Jurkat, Clone E6-1 (cell line): ENCODE data around the gene PITPNM3.

Experiments
- DNase-seq: peaks from one replicate; pipeline ENCODE4 v3.0.0-alpha.2; 2011; ENCODE audit warnings: low read depth, low spot score
- H3K4me3 ChIP-seq: 2 replicates; pipeline ENCODE4 v1.5.1; 2011; ENCODE audit warnings: mild to moderate bottlenecking, low read length, control low read depth, moderate library complexity

The PITPNM3 gene

GRCh38 chr17:6534846-6535514 lies 21.4 kb downstream of the PITPNM3 start:
- no peak overlapping the region for H3K4me3 ChIP-seq
- DNase-seq = no peak

- no peak for DNase-seq
- H3K4me3 ChIP-seq = no peak overlapping the region
These were observed 23.9 kb downstream of the PITPNM3 start for GRCh38 chr17:6532441-6532885.

GRCh38 chr17:6531575-6531974 lies 24.8 kb downstream of the PITPNM3 start:
- H3K4me3 ChIP-seq = no peak overlapping the region
- DNase-seq = no peak

- DNase-seq = no peak
- no peak overlapping the region for H3K4me3 ChIP-seq
These were observed 25.9 kb downstream of the PITPNM3 start for GRCh38 chr17:6530324-6530920.

- H3K4me3 ChIP-seq = no peak overlapping the region
- no peak for DNase-seq
These were observed 27.8 kb downstream of the PITPNM3 start for GRCh38 chr17:6528557-6528956.

DNA sequence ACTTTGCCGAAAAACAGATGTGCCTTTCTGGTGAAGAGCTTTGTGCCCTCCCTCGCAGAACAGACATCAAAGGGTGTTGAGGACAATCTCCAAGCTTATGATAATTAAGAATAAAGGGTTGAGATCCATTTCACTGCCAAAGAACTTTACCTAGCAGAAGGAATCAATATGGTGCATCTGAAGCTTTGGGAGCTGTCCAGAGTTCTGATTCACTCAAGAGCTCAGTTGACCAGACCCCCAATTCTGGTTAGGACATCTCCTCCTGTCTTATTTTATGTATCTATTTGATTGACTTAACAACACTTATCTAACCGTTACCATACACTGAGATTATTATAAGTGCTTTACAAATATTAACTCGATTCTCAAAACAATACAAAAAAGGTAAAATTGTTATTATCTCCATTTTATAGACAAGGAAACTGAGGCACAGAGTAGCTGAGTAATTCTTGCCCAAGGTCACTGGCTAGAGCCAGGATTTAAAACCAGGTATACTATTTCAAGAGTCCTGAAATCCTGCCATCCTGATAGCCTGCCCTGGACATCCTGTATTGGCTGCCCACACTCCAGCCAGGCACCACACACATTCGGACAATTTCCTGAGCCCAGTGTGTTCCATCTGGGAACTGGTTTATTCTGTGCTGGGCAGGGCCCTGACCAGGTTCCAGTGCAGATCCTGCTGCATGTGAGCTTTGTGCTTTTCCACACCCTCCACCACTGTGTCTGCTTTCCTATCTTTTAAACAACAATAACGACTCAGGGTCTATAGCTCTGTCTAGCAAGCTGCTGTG lies 29.8 kb downstream of the PITPNM3 start:
- no peak overlapping the region for H3K4me3 ChIP-seq
- DNase-seq = peak; percentile 27

DNA sequence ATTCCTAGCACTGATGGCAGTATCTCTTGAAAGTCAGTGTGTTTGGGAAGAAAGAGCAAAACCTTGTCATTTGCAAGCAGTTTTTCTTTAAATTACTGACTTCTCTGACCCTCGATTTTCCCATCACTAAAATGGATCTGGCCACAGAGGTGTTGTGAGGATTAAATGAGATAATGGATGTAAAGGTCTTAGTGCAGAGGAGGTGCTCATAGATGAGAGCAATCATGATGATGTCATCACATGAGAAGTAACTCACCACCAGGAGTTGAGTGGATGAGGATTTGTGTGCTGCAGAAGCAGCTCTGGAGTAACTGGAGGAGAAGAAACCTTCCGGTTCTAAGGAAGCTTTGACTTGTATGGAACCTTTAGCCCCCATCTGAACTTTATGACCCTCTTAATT lies 30.6 kb downstream of the PITPNM3 start:
- H3K4me3 ChIP-seq = no peak overlapping the region
- DNase-seq = no peak

GRCh38 chr17:6525141-6525540 lies 31.2 kb downstream of the PITPNM3 start:
- no peak for DNase-seq
- no peak overlapping the region for H3K4me3 ChIP-seq

GRCh38 chr17:6524520-6524919 lies 31.8 kb downstream of the PITPNM3 start:
- H3K4me3 ChIP-seq = no peak overlapping the region
- DNase-seq = no peak

DNA sequence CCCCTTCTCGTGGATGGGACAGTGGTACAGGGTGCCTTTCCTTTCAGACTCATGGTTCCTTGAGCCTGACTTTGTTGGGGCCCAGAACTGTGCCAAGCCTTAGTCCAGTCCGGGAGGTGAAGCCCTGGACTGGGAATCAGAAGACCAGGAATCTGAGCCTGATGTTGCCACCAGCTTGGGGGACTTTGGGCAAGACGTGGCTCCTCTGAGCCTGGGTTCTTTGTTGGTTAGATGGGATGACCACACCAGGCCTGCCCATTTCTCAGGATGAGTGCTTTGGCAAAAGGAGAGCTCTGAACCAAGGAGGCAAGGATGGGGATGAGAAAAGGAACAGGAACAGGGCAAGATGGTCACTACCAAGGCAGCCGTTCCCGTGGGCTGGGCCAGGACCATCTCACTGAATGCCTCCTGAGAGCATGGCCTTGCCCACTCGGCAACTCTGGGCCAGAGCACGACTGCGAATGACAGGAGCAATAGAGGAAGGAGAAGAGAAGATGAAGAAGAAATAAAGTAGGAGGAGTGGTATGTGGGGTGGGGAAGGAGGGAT lies 32.5 kb downstream of the PITPNM3 start:
- DNase-seq = no peak
- H3K4me3 ChIP-seq = no peak overlapping the region

DNA sequence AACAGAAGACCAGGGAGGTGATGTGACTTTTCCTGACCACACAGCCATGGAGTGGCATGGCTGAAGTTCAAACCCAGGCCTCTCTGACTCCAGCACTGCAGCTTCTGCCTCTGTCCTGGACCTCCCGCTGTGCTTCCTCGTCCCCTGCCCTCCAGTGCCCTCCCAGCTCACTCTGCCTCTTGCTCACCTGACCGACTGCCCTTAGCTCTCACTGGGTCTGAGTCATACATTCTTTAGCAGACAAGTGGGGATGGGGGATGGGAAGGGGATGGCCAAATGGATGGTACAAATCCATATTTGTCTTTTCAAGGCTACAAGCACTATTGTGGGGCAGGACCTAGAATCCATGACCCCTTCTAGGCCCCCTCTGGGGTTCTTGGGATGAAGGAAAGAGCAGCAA lies 33.0 kb downstream of the PITPNM3 start:
- no peak for DNase-seq
- H3K4me3 ChIP-seq = no peak overlapping the region

DNA sequence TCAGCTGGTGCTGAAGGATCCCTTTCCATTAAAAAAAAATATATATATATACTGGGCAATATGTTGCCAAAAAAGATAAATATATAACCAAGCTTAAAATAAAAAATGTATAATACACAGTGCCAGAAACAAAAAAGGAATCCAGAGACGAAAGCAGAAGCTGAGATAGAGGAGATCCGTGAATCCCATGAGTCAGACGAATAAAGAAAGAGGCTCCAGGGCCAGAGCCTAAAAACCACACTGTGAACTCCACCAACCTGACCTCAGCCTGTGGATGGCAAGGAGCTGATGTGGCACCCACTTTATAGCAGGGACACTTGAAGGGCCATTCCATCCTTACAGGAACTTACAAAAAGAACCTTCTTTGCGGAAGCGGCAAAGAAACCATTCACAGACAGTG lies 34.8 kb downstream of the PITPNM3 start:
- H3K4me3 ChIP-seq = no peak overlapping the region
- no peak for DNase-seq

GRCh38 chr17:6517062-6517461 lies 39.3 kb downstream of the PITPNM3 start:
- DNase-seq = no peak
- H3K4me3 ChIP-seq = no peak overlapping the region

GRCh38 chr17:6514371-6514770 lies 42.0 kb downstream of the PITPNM3 start:
- DNase-seq = no peak
- H3K4me3 ChIP-seq = no peak overlapping the region

- DNase-seq = no peak
- H3K4me3 ChIP-seq = no peak overlapping the region
These were observed 43.8 kb downstream of the PITPNM3 start for GRCh38 chr17:6512552-6512951.

DNA sequence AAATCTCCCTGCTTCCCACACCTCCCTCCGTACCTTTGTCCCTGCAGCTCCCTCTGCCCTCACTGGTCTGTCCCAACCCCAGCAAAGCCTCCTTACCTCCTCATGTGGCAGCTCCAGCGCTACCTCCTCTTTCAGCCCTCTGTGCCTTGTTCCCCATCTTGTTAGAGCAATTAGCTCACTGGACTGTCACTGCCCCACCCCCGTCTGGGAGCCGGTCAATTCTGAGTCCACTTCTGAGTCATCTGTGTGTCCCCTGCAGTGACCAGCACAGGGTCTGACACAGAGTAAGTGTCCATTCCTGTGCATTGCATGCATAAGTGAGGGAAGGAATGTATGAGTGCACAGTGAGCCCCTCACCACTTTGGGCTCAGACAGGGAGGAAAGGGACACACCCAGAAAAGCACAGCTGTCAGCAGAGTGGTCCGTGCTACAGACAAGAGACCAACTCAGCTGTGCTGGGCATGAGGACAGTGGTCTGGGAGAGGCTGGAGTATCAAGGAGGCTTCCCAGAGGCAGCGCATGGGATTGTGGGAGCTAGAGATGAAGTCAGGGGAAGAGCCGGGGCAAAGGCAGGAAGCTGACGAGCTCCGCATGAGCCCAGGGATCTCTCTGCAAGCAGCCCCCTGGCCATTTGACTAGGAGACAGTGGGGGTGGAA lies 45.9 kb downstream of the PITPNM3 start:
- no peak for DNase-seq
- no peak overlapping the region for H3K4me3 ChIP-seq

DNA sequence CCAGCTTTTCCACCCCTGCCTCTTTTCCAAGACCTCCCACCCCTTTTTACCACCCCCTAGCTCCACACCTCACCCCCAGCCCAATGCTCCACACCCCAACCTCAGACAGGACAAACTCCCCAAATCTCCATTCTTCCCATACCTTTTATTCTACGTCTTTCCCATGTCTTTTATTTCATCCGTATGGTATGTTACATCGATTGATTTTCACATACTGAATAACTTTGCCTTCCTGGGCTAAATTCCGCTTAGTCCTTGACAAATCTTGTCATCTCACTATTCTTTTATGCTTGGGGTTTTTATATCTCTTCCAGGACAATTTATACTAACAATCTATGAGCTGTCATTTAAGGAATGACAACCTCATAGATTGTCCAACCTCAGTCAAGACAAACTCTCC lies 46.4 kb downstream of the PITPNM3 start:
- no peak for DNase-seq
- H3K4me3 ChIP-seq = no peak overlapping the region

DNA sequence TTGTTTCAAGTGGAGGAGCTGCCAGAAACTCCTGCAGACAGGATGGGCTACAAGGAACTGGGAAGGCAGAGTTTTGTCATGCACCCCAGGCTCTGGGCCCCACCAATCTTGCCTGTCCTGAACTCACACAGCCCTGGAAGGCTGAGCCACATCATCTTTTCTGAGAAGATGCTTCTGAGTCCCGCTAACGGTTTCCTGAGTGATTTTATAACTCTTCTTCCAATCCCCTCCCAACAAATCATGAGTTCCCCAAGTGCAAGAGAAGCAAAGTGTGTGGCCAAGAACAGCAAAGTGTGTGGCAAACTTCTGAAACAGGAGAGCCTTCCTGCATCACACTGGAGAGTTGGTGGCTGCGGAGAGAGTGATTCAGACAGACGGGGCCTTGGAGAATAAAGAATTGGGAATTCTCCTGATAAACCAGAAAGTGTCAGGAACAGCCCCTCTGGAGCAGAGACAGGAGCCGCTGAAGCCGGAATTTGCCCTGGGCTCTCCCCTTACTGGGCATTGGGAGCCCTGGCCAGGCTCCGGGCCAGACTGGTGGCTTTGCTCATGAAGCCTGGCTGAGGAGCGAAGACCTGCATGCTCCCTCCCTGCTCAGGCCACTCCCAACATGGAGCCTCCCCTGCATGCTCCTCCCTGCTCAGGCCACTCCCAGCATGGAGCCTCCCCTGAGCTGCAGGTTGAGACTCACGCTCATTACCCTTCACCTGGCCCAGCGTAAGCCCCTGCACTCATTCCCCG lies 47.2 kb downstream of the PITPNM3 start:
- no peak for DNase-seq
- H3K4me3 ChIP-seq = no peak overlapping the region

- DNase-seq = no peak
- no peak overlapping the region for H3K4me3 ChIP-seq
These were observed 47.8 kb downstream of the PITPNM3 start for GRCh38 chr17:6508519-6509030.
